ENCODE results near the gene SMG1.
"Not testable (repeated sequence)": the region's sequence is repeated elsewhere in the genome, so short reads cannot be mapped to it uniquely, and the experiment has no call there.

DNA sequence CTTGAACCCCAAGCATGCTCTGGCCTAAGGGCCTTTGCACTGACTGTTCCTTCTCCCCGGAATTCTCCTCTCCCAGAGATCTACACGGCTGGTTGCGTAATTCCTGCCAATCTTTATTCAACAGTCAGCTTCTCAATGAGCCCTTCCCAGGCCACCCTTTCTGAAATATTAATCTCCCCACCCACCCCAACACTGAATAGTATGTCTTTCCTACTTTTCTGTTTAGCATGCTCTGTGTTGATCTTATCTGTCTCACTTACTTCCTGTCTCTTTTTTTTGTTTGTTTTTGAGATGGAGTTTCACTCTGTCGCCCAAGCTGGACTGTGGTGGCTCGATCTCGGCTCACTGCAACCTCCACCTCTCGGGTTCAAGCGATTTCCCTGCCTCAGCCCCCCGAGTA, 169.6 kb downstream of the SMG1 start:
- TF ChIP-seq, protein P1, sequence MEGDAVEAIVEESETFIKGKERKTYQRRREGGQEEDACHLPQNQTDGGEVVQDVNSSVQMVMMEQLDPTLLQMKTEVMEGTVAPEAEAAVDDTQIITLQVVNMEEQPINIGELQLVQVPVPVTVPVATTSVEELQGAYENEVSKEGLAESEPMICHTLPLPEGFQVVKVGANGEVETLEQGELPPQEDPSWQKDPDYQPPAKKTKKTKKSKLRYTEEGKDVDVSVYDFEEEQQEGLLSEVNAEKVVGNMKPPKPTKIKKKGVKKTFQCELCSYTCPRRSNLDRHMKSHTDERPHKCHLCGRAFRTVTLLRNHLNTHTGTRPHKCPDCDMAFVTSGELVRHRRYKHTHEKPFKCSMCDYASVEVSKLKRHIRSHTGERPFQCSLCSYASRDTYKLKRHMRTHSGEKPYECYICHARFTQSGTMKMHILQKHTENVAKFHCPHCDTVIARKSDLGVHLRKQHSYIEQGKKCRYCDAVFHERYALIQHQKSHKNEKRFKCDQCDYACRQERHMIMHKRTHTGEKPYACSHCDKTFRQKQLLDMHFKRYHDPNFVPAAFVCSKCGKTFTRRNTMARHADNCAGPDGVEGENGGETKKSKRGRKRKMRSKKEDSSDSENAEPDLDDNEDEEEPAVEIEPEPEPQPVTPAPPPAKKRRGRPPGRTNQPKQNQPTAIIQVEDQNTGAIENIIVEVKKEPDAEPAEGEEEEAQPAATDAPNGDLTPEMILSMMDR (conservative IDR thresholded peaks at IDR 0.05) = not testable (repeated sequence)
- TF ChIP-seq EZH2 (IDR thresholded peaks at IDR 0.05; ENCODE audit: low read depth) = not testable (repeated sequence)

All from PC-9 (cell line).